DOHH2 (cell line): ENCODE measurements around the gene CDK5.

Source experiments
- H3F3A ChIP-seq: fragments of 200-600 bp; sonication (generic), shearing (Covaris generic); 2 replicates; pipeline ENCODE4 v1.6.0; 2016; ENCODE audit warnings: antibody characterized with exemption, mild to moderate bottlenecking; ENCODE audit not compliant: control insufficient read depth, insufficient read depth
- H3K27ac ChIP-seq: fragments of 200-600 bp; sonication (generic); 2 replicates; pipeline ENCODE4 v1.5.1; 2014; ENCODE audit warnings: low read depth, mild to moderate bottlenecking, low read length, moderate library complexity
- H3K27me3 ChIP-seq: fragments of 200-600 bp; sonication (generic); 2 replicates; pipeline ENCODE4 v1.6.1; 2014; ENCODE audit warnings: mild to moderate bottlenecking, low read length, mixed read lengths; ENCODE audit not compliant: control insufficient read depth
- H3K36me3 ChIP-seq: fragments of 200-600 bp; sonication (generic); 2 replicates; pipeline ENCODE4 v1.6.1; 2014; ENCODE audit warnings: mild to moderate bottlenecking, low read length, moderate library complexity, mixed read lengths; ENCODE audit not compliant: control insufficient read depth
- H3K4me1 ChIP-seq: fragments of 200-600 bp; sonication (generic); 2 replicates; pipeline ENCODE4 v1.6.1; 2014; ENCODE audit warnings: mild to moderate bottlenecking, low read length, mixed read lengths; ENCODE audit not compliant: control insufficient read depth
- H3K4me2 ChIP-seq: fragments of 200-600 bp; sonication (generic); 2 replicates; pipeline ENCODE4 v1.6.0; 2014; ENCODE audit warnings: mild to moderate bottlenecking, low read length, moderate library complexity
- H3K4me3 ChIP-seq: fragments of 200-600 bp; sonication (generic); 2 replicates; pipeline ENCODE4 v1.5.1; 2014; ENCODE audit warnings: mild to moderate bottlenecking, low read length, mixed read lengths
- H3K79me2 ChIP-seq: fragments of 200-600 bp; sonication (generic); 2 replicates; pipeline ENCODE4 v1.6.1; 2014; ENCODE audit warnings: mild to moderate bottlenecking, low read length, mixed read lengths; ENCODE audit not compliant: control insufficient read depth
- H3K9me2 ChIP-seq: fragments of 200-600 bp; sonication (generic); replicated peaks from 2 replicates; pipeline ENCODE4 v1.6.1; 2014; ENCODE audit warnings: mild to moderate bottlenecking, low read length, mixed read lengths; ENCODE audit not compliant: control insufficient read depth
- H3K9me3 ChIP-seq: fragments of 200-600 bp; sonication (generic); 2 replicates; pipeline ENCODE4 v1.6.1; 2014; ENCODE audit warnings: antibody characterized with exemption, low read length, mixed read lengths; ENCODE audit not compliant: control insufficient read depth, insufficient read depth
- H4K20me1 ChIP-seq: fragments of 200-600 bp; sonication (generic); 2 replicates; pipeline ENCODE4 v1.6.0; 2014; ENCODE audit warnings: low read depth, mild to moderate bottlenecking, antibody characterized with exemption, low read length, moderate library complexity; ENCODE audit not compliant: control insufficient read depth, insufficient read depth
- CTCF ChIP-seq: fragments of 200-600 bp; sonication (generic); IDR thresholded peaks from one replicate; pipeline ENCODE4 v1.5.1; 2014; ENCODE audit warnings: antibody characterized with exemption, mild to moderate bottlenecking, low read depth, low read length; ENCODE audit not compliant: poor library complexity, severe bottlenecking
- EZH2phosphoT487 ChIP-seq: fragments of 200-600 bp; sonication (generic); IDR thresholded peaks from 2 replicates; pipeline ENCODE4 v1.6.1; 2017; ENCODE audit warnings: borderline replicate concordance, mild to moderate bottlenecking, antibody characterized with exemption, low read length, moderate library complexity, mixed read lengths

Gene CDK5

GRCh38 chr7:151040616-151041375 lies 16.9 kb downstream of the CDK5 start:
- no peak overlapping the region for H3K27ac ChIP-seq
- no peaks in the 10 kb centered on the region for H3K4me1 ChIP-seq
- TF ChIP-seq EZH2phosphoT487: no peak
- no peak for TF ChIP-seq CTCF
- no peaks in the 10 kb centered on the region for H3K27me3 ChIP-seq
- H3K4me2 ChIP-seq: no peak overlapping the region
- no peaks in the 10 kb centered on the region for H3K79me2 ChIP-seq
- H3K4me3 ChIP-seq: no peak overlapping the region
- peaks cover 4% of the 10 kb centered on the region; the same call in 1 of the 2 replicates for H4K20me1 ChIP-seq
- H3F3A ChIP-seq: no peaks in the 10 kb centered on the region
- no peaks in the 10 kb centered on the region for H3K9me2 ChIP-seq
- no peaks in the 10 kb centered on the region for H3K9me3 ChIP-seq
- H3K36me3 ChIP-seq: peaks cover 10% of the 10 kb centered on the region

DNA sequence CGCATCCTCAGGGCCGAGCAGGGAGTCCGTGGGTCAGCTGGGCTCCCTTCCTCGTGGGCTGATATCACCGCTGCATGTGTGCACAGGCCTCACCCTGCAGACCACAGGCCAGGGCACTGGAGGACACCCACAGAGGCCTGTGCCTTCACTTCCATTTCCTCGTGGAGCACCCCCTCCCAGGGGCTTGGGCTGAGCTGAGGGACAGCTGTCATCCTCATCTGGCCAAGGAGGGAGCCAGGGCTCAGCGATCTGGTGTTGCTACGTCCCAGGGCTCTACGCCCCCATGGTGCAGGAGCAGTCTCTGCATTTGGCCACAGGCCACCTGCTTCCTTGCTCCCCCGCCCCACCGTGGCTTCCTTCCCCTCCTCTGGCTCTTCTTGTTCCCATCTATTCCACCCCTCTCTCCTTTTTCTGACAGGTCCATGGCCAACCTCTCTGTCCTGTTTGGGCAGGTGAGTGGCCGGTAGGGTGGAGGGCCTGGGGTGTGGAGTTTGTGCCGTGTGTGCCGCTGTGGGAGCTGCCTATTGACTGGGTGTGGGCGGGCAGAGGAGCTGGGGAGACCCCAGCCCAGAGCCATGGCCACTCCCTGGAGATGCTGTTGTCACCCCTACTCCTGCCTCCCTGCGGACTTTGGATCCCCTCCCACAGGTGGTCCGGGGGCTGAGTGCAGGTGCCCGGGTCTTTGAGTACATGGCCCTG lies 17.7 kb downstream of the CDK5 start:
- TF ChIP-seq CTCF (no peak), EZH2phosphoT487 (no peak)
- no peak overlapping the region for H3K4me3 ChIP-seq
- no peaks in the 10 kb centered on the region for H3K27me3 ChIP-seq
- no peaks in the 10 kb centered on the region for H3K9me3 ChIP-seq
- no peaks in the 10 kb centered on the region for H3K4me1 ChIP-seq
- peaks cover 17% of the 10 kb centered on the region for H3K36me3 ChIP-seq
- H3F3A ChIP-seq: no peaks in the 10 kb centered on the region
- no peaks in the 10 kb centered on the region for H3K9me2 ChIP-seq
- no peak overlapping the region for H3K27ac ChIP-seq
- no peaks in the 10 kb centered on the region for H3K79me2 ChIP-seq
- H4K20me1 ChIP-seq: peaks cover 4% of the 10 kb centered on the region; the same call in 1 of the 2 replicates
- H3K4me2 ChIP-seq: no peak overlapping the region

- no peaks in the 10 kb centered on the region for H3K9me3 ChIP-seq
- no peak overlapping the region for H3K4me3 ChIP-seq
- H3K4me2 ChIP-seq: no peak overlapping the region
- H3K9me2 ChIP-seq: no peaks in the 10 kb centered on the region
- TF ChIP-seq EZH2phosphoT487 (no peak), CTCF (no peak)
- H4K20me1 ChIP-seq: peaks cover 4% of the 10 kb centered on the region; the same call in 1 of the 2 replicates
- no peaks in the 10 kb centered on the region for H3K4me1 ChIP-seq
- H3F3A ChIP-seq: no peaks in the 10 kb centered on the region
- no peaks in the 10 kb centered on the region for H3K27me3 ChIP-seq
- H3K79me2 ChIP-seq: no peaks in the 10 kb centered on the region
- H3K27ac ChIP-seq: no peak overlapping the region
- H3K36me3 ChIP-seq: peaks cover 25% of the 10 kb centered on the region
Measured at GRCh38 chr7:151038951-151039849, 18.5 kb downstream of the CDK5 start.
